Upper lobe of right lung (tissue), 1 donor: ENCODE data around the gene LYL1. TPM values are rescaled to one million over a fixed set of nuclear protein-coding genes. Genes with fewer than 3 reads are reported as not detected.

Source experiments
- ATAC-seq: fragments of 200-7000 bp; cut with Tn5 transposase; one replicate; pipeline ENCODE4 v1.9.1; 2020; ENCODE audit warnings: mild to moderate bottlenecking, moderate library complexity
- DNase-seq: peaks from one replicate; pipeline ENCODE4 v3.0.0-alpha.2; 2020
- H3K27ac ChIP-seq: fragments of 200-600 bp; one replicate; pipeline ENCODE4 v1.8.0; 2022
- H3K27me3 ChIP-seq: fragments of 200-600 bp; one replicate; pipeline ENCODE4 v1.8.0; 2022; ENCODE audit warnings: mild to moderate bottlenecking
- H3K36me3 ChIP-seq: fragments of 200-600 bp; one replicate; pipeline ENCODE4 v1.8.0; 2022
- H3K4me1 ChIP-seq: fragments of 200-600 bp; one replicate; pipeline ENCODE4 v1.8.0; 2022
- H3K4me3 ChIP-seq: fragments of 200-600 bp; one replicate; pipeline ENCODE4 v1.8.0; 2022; ENCODE audit warnings: mild to moderate bottlenecking
- H3K9me3 ChIP-seq: fragments of 200-600 bp; one replicate; pipeline ENCODE4 v1.8.0; 2022
- CTCF ChIP-seq: fragments of 200-600 bp; IDR thresholded peaks from one replicate; pipeline ENCODE4 v1.8.0; 2022; ENCODE audit warnings: antibody characterized with exemption
- intact Hi-C: fragments of 100-400 bp; cut with DNase I; formaldehyde crosslinking; loops from one replicate; pipeline ENCODE4 v1.11.0; 2022
- total RNA-seq: library from RNA; stranded (reverse); fragmentation: NEBNext Ultra II Directional; extraction: Animal tissue kit (Norgen Biotek cat#: 25700); gene quantifications from one replicate; pipeline ENCODE4 v1.2.1, GENCODE V29; 2021
- donor health status: DM: no; HTN: yes; CAD: no; lungs with severe emphysema.

The LYL1 gene
- total RNA-seq, 1 donor from 2014 or later, result 21.8 TPM

- Histone ChIP-seq H3K4me1 (peaks cover 90% of the 10 kb centered on the region), H3K27ac (peak overlapping the region; percentile 88), H3K4me3 (no peak overlapping the region), H3K36me3 (no peaks in the 10 kb centered on the region), H3K9me3 (no peaks in the 10 kb centered on the region), H3K27me3 (no peaks in the 10 kb centered on the region)
- DNase-seq (peak; percentile 90), ATAC-seq (peak; percentile 47)
- no peak for TF ChIP-seq CTCF
- intact Hi-C loops, result no loop called here
Observed at GRCh38 chr19:13053761-13054625, 48.7 kb downstream of the LYL1 start.

GRCh38 chr19:13053238-13053637, 49.4 kb downstream of the LYL1 start:
- DNase-seq (no peak), ATAC-seq (no peak)
- Histone ChIP-seq H3K9me3 (no peaks in the 10 kb centered on the region), H3K36me3 (peaks cover 2% of the 10 kb centered on the region), H3K27ac (peak overlapping the region; percentile 88), H3K4me1 (peaks cover 82% of the 10 kb centered on the region), H3K27me3 (no peaks in the 10 kb centered on the region), H3K4me3 (no peak overlapping the region)
- intact Hi-C loops, result no loop called here
- no peak for TF ChIP-seq CTCF

GRCh38 chr19:13052447-13053175, 50.0 kb downstream of the LYL1 start:
- no peaks in the 10 kb centered on the region for H3K27me3 ChIP-seq
- ATAC-seq (no peak), DNase-seq (no peak)
- TF ChIP-seq CTCF, result no peak
- peaks cover 7% of the 10 kb centered on the region for H3K36me3 ChIP-seq
- peak overlapping the region; percentile 88 for H3K27ac ChIP-seq
- H3K9me3 ChIP-seq, result no peaks in the 10 kb centered on the region
- peak overlapping the region; percentile 1 for H3K4me3 ChIP-seq
- H3K4me1 ChIP-seq, result peaks cover 82% of the 10 kb centered on the region
- intact Hi-C loops, result no loop called here

- H3K27me3 ChIP-seq, result no peaks in the 10 kb centered on the region
- no peak for TF ChIP-seq CTCF
- H3K36me3 ChIP-seq, result peaks cover 7% of the 10 kb centered on the region
- H3K4me3 ChIP-seq, result peak overlapping the region; percentile 1
- peak; percentile 93 for DNase-seq
- H3K27ac ChIP-seq, result peak overlapping the region; percentile 88
- ATAC-seq, result peak; percentile 77
- peaks cover 75% of the 10 kb centered on the region for H3K4me1 ChIP-seq
- no peaks in the 10 kb centered on the region for H3K9me3 ChIP-seq
- intact Hi-C loops, result no loop called here
Observed at GRCh38 chr19:13051557-13052165, 51.0 kb downstream of the LYL1 start.

GRCh38 chr19:13050274-13050673, 52.4 kb downstream of the LYL1 start:
- peak overlapping the region; percentile 42 for H3K27ac ChIP-seq
- ATAC-seq (no peak), DNase-seq (no peak)
- H3K4me1 ChIP-seq, result peaks cover 62% of the 10 kb centered on the region
- intact Hi-C loops, result no loop called here
- H3K27me3 ChIP-seq, result no peaks in the 10 kb centered on the region
- H3K4me3 ChIP-seq, result no peak overlapping the region
- H3K9me3 ChIP-seq, result no peaks in the 10 kb centered on the region
- TF ChIP-seq CTCF, result no peak
- peaks cover 7% of the 10 kb centered on the region for H3K36me3 ChIP-seq

Other genes with a start within 250 kb of the LYL1 start
- gene DNASE2, start 221.4 kb downstream of the LYL1 start, total RNA-seq, result 61.0 TPM
- gene KLF1, start 215.7 kb downstream of the LYL1 start, total RNA-seq, result not detected
- 21.0 TPM for gene GCDH, start 211.7 kb downstream of the LYL1 start, total RNA-seq
- not detected for gene SYCE2, start 183.6 kb downstream of the LYL1 start, total RNA-seq
- 39.5 TPM for gene FARSA, start 169.1 kb downstream of the LYL1 start, total RNA-seq
- gene CALR, start 164.2 kb downstream of the LYL1 start, total RNA-seq, result 991 TPM
- gene RAD23A, start 157.0 kb downstream of the LYL1 start, total RNA-seq, result 109 TPM
- gene GADD45GIP1, start 145.6 kb downstream of the LYL1 start, total RNA-seq, result 16.4 TPM
- not detected for gene DAND5, start 133.3 kb downstream of the LYL1 start, total RNA-seq
- gene NFIX, start 107.4 kb downstream of the LYL1 start, total RNA-seq, result 168 TPM
- 33.7 TPM for gene TRMT1, start 13.9 kb upstream of the LYL1 start, total RNA-seq
- gene NACC1, start 15.4 kb upstream of the LYL1 start, total RNA-seq, result 39.8 TPM
- 65.4 TPM for gene STX10, start 47.5 kb upstream of the LYL1 start, total RNA-seq
- gene IER2, start 47.6 kb upstream of the LYL1 start, total RNA-seq, result 104 TPM